GM18520 (cell line): ENCODE data around the gene MAPK1IP1L.
"Not testable (repeated sequence)": the region's sequence is repeated elsewhere in the genome, so short reads cannot be mapped to it uniquely, and the experiment has no call there.

Experiments
- ATAC-seq: cut with Tn5 transposase; IDR thresholded peaks from one replicate; pipeline ENCODE4 v1.9.1; 2021; ENCODE audit not compliant: unreplicated experiment

MAPK1IP1L gene

DNA sequence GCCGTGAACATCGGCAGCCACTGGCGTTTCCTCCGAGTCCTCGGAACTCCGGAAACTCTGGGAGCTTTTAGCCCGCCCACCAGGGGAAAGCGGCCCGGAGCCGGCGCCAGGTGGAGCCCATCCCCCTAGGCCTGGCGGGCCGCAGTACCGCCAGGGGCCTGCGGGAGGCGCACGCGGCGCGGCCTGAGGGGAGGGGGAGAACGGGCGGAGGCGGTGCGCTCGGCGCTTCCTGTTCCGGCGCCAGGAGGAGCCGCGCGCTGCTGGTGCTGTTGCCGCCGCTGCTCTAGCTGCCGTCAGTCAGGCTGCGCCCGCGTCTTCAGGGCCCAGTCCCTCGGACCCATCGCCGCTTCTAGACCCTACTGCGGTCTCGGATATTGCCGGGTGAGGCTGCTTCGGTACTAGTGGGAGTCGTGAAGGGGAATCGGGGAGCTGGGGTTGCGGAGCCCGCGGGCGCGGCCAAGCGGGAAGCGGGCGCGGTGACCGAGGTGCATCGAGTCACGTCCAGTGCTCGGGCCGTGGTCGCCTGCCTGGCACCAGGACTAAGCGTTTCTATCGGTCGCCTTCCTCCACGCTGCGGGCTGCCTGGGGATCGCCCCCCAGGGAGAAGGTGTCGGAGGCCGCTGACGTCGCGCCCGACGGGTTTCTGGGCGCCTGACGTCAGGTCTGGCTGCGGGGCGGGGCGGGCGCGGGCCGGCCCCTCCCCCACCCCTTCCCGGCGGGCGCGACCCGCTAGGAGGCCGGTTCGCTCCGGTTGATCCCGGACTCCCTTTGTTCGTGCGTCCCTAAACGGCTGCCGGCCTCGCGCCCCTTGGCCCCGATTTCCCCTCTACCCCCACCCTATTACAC, at the start of gene MAPK1IP1L:
Gene MAPK1IP1L (plus strand): TSS at position 225 of the 846 bp plus-strand sequence. CDS start 10,037 bp downstream, outside the sequence.
- peak; percentile 85 for ATAC-seq

DNA sequence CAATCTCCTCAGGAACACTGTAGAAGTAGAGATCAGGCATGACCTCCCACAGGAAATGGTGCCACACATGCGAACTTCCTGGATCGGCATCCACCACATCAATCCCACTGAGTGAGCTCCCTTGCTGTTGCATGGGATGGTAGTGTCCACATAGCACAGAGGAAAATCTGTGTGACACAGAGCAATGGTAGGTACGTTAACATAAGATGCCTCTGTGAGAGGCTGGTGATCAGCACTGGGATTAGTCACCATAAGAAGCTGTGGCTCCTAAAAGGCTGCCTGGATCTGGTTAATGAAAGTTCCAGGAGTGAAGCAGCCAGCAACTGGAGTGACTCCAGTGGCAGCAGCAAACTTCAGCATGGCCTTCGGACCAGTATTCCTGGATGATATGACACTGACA, 46.4 kb upstream of the MAPK1IP1L start:
- no peak for ATAC-seq

DNA sequence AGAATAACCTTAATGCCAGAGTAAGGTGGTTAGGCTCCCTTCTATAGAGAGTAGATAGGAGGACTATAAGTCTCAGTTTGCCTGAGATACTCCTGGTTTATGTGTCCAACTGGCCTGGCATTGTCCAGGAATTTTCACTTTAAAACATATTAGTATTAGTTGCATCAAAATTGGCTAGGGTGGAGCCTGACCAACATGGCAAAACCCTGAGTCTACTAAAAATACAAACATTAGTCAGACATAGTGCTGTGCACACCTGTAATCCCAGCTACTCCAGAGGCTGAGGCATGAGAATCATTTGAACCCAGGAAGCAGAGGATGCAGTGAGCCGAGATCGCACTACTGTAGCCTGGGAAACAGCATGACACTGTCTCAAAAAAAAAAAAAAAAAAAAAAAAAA, 36.4 kb upstream of the MAPK1IP1L start:
- ATAC-seq: no peak

DNA sequence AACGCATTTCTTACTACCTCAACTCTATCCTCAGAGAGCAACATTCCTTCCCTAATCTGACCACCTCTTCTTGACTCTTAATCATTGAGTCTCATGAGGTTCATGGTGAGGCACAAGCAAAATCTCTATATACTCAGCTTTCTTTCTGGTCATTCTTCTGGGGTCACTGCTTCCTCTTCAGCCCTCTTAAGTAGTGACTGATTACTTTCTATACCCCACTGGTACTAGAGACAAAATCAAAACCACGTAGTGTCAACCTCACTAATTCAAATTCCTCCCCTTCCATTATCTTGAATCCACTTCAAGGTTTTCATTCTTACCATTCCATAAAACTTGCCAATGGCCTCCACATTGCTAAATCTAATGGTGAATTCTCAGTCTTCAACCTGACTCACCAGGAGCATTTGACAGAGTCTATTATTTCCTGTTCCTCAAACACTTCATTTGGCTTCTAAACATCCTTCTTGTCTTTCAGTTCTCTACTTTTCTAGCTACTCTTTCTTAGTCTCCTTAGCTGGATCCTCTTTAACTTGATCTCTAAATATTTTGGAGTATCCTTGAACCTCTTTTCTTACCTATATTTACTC, 31.4 kb upstream of the MAPK1IP1L start:
- ATAC-seq: no peak

DNA sequence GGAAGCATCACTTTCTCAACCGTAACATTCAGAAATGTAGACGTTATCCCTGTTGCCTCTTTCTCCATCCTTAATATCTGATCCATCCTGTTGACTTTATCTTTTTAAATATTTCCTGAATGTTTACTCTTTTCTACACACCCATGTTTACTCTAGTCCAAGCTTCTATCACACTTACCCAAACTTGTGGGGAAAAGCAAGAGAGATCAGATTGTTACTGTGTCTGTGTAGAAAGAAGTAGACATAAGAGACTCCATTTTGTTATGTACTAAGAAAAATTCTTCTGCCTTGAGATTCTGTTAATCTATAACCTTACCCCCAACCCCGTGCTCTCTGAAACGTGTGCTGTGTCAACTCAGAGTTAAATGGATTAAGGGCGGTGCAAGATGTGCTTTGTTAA, 27.1 kb upstream of the MAPK1IP1L start:
- ATAC-seq: not testable (repeated sequence)

DNA sequence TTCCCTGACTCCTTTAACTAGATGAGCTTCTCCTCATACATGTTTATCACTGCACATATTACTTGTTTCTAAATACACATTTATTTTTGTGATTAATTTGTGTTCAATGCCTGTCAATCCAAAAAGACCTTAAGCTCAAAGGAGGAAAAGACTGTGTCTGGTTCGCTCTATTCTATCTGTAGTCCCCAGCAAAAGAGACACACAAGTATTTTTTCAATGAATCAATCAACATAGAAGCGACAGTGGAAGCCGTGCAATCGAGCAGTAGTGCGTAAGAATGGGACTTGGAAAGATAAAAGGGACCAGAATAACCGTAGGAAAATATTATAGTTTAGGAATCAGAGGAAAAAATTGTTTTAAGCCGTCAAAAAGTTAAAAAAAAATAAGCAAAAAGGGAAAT, 25.5 kb upstream of the MAPK1IP1L start:
- ATAC-seq: no peak

DNA sequence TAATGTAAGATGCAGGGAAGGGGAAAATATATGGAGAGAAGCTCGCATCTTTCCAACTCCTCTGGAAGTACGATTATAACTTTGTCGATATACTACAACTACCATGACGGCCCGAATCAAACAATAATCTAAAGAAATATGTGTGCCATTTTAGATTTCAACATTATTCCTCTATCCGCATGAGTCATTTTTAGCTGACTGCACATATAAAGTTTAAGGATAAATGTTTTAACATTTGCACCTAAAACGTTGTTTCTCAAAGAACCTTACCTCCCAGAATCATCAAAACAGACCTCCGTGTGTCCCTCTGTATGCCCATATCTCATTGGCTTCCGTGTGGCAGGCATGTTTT, 25.0 kb upstream of the MAPK1IP1L start:
- ATAC-seq: no peak

DNA sequence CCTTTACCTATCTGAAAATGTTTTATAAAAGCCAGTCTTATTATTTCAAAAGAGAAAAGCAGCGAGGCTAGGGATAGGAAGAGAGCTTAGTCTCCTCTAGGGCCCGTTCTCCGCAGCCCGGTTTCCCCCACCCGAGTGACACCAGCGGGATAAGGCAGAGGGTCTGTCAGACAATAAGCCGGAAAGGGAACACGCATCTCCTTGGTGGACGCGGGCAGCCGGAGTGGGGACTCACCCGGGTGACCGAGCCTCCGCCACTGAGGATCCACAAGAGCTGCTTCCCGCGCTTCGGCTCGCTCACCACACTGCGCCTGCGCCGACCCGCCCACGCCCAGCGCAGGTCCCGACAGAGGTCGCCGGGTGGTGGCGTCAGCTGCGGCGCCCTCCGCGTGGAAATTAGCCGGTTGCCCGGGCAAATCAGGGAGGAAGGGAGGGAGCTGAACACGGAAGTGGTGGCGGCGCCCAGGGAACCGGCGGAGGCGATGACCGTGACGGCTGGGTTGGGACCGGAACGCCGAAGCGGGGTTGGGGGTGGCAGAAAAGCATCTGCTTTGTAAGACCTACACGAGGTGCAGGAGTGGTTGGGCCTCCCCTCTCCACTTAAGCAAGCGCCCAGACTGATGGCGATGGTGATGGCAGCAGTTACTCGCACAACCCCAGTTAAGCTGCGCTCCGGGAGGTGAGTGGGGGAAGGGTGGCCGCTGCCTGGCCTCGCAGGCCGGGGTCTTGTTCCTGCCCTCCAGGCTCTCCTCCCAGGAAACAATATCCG, 24.5 kb upstream of the MAPK1IP1L start, which contains the start of the genes SOCS4 and WDHD1:
Gene SOCS4 (plus strand): TSS at position 444 of the 769 bp plus-strand sequence. CDS start 15,806 bp downstream, outside the sequence.
Gene WDHD1 (minus strand): TSS at position 307 of the 769 bp plus-strand sequence. CDS start 312 bp downstream, outside the sequence.
- ATAC-seq: peak; percentile 79

DNA sequence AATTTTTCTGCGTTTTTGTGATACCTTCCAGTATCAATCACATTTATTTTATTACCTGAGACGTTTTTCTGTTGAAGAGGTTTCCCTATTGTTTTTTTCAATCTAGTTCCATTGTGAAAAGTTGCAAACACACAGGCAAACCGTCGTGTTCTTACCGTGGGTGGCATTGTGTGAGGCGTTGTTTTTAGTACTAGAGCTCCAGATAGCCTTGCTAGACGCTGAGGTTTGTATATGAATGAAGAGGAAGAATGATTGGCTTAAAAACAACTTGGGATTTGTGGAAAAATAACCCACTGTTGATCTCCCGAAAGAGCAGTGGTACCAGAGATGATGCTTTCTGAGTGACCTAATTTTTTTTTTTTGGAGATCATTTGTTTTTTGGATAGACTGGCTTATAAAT, 23.4 kb upstream of the MAPK1IP1L start:
- no peak for ATAC-seq

DNA sequence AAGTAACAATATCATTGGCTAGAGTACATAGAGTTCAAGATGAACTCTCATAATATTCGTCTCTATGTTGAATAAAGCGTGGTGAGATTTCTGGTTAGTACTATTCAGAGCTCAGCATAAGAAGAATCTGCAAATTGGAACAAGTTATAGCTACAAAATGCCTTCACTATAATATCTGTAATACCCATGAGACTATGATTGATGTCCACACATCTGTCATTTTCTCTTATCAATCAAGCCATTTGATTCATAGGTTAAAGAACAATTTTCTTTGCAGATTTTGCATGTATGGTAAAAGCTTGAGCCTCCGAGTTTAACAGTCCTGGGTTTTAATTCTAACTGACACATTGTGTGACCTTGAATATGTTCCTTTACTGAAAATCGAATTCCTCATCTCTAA, 23.0 kb upstream of the MAPK1IP1L start:
- ATAC-seq: no peak

DNA sequence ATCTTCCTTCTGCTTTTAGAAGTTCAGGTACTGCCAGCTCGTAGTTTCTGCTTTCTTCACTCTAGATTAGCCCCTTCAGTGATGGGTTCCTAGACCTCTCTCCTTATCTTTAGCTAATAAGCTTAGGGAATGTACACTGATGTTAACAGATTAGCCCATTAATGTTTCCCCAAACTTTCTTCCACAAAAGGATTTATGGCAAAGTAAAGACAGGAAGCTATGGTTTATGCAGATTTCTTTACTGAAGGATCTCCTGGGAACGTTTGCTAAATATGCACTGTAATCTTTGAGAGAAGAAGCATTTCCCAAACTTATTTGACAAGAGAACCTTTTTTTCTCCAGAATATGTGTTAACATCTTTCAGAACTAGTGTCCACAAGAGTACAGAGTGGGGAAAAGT, 20.3 kb upstream of the MAPK1IP1L start:
- no peak for ATAC-seq

DNA sequence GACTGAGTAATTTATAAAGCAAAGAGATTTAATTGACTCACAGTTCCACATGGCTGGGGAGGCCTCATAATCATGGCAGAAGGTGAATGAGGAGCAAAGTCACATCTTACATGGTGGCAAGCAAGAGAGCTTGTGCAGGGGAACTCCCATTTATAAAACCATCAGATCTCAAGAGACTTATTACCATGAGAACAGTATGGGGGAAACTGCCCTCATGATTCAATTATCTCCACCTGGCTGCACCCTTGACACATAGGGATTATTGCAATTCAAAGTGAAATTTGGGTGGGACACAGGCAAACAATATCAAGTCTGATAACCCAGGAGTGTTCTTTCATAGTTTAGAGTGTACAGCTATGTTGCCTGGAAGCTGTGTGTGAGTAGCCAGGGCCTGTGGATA, 13.5 kb upstream of the MAPK1IP1L start:
- not testable (repeated sequence) for ATAC-seq

DNA sequence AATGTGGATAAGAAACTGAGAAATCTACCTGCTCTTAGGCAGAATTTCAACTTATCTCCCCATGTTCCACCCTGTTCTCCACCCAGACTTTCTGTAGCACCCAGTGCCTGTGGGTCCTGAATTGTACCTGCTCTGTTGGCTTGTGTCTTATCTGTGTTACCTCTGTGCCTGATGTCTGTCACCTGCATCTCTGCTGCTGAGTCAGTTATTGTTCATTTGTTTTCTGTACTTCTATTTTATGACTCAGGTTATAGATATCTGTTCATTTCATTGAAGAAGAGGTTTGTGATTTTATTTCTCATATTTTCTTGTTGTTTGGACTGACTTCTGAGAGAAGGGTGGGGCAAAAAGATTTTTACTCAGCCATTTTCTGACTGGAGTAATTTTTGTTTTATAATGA, 12.7 kb upstream of the MAPK1IP1L start:
- ATAC-seq: no peak

DNA sequence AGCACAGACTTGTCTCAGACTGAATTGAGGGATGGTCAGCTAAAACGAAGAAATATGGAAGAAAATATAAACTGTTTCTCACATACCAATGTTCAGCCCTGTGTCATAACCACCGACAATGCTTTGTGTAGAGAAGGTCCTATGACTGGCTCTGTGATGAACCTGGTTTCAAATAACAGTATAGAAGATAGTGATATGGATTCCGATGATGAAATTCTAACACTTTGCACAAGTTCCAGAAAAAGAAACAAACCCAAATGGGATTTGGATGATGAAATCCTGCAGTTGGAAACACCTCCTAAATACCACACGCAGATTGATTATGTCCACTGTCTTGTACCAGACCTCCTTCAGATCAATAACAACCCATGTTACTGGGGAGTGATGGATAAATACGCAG, 7.9 kb upstream of the MAPK1IP1L start:
- ATAC-seq: no peak

DNA sequence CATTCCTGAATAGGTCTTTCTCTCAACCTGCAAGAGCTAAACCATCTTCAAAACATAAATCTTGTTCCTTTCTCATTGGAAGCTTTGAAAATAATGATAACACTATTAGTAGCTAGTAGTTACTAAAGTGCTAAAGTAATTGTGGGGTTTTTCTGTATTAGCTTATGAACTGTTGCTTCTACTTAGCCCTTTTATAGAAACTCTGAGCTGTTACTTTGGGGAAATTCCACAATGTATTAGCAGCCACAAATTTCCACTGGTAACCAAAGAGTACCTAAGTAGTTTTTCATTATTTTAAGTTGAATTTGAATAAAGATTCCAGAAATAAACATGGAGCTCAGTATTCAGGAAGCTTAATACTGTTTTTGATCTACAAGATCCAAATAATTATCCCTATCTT, 6.4 kb upstream of the MAPK1IP1L start:
- ATAC-seq: no peak

DNA sequence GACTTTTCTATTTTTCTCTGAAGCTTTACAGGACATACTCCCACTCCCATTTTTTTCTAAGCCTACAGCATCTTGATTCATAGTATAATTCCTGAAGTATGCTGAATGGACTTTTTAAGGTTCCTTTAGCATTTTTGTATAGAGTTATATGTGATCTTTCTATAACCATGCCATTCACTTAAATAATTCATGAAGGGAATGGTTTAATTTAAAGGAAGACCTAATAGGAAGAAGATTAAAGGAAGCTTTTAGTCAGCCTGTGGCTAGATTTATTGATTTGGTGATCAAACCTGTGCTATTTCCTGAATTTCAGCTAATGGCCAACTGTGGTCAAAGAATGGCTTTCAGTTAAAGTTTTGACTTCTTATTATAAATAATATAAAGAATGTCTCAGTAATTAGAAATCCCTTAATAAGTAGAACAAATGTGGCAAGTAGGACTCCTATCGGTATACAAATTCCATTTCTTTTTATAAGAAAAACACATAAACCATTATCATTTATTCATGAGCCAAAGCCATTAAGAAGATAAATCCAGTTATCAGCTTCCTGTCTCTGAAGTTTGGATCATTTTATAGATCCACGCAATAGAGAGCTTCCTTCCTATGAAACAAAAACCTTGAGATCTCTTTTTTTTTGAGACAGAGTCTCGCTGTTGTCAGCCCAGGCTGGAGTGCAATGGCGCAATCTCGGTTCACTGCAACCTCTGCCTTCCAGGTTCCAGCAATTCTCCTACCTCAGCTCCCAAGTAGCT, 4.0 kb upstream of the MAPK1IP1L start:
- ATAC-seq: no peak

DNA sequence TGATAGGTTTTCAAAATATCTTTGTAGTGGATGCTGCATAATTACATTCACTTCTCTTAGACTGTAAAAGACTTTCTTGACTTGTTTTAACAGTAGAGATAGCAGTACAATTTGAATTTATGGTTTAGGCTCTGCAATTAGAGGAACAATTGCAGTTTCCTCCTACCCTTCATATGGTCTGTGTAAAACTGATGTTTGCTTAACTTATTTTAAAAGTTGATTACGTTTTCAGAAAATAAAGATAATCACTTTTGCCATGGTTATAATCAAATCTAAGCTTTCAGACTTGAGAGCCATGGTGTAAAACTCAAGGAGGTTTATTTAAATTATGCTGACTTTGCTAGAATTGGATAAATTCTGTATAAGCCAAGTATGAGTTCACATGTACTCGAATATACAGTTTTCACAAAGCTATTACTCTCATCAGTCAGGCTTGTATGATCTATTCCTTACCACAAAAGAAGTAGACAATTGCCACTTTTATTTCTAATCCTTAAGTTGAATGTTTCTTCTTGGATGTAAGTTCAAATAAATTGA, 2.5 kb upstream of the MAPK1IP1L start:
- no peak for ATAC-seq

DNA sequence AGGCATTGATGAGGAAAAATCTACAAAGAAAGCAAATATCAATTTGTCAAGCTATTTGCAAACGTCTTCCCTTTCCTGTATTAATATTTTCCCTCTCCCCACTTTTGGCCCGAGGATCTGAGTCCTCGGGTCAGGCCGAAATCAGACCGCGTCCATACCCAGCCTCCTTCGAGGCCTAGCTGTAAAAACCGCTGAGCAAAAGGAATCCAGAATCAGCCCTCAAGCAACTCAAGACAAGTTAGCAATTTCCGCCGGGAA, 353 bp upstream of the MAPK1IP1L start:
- no peak for ATAC-seq

DNA sequence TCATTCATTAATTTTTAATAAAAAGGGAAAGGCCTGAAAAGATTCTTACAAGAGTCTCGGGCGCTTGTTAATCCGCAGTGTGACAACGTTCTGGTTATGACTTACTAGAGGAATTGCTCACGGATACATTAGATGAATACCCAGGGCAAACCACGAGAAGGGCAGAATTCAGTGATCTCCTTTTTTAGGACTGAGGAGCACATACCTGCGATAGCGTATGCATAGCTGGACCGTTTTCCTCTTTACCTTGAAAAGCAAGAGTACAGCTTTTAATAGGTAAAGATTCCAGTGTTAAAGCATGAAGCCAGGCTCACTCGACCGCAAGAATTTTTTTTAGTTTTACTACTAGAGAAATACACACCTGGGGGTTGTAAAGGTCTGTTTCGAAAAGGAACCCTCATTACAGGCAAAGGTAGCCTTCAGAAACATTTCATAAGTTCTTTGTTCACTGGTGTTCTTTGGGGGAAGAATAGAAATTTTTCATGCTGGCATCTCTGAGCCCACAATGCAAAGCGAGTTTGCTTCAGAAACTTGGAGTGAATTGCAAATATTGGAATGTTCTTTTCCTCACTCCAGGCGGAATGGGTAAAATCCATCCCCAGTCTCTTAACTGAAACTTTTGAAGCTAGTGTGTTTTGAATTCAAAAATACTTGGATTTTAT, 953 bp downstream of the MAPK1IP1L start:
- peak; percentile 4 for ATAC-seq

DNA sequence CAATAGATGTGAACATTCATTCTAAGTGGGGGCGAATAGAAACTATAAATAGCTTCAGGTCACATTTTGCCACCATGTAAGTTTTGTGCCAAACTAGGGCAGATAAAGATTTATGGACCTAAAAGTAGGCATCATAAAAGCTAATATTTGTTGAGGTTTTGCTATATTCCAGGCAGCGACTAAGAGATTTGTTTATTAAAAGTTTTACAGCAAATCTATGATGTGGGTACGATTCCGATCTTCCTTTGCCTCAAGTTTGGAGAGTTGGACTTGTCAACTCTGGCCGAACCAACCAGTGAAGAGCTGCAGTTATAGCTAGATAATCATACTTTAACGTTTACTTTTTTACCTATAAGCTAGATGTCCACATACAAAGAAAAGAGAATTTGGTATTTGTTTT, 1.6 kb downstream of the MAPK1IP1L start:
- no peak for ATAC-seq
